ENCODE data around the gene CHD2.
A peak's percentile ranks its signal among the peaks of the same experiment; 100 is the strongest.

The CHD2 gene

DNA sequence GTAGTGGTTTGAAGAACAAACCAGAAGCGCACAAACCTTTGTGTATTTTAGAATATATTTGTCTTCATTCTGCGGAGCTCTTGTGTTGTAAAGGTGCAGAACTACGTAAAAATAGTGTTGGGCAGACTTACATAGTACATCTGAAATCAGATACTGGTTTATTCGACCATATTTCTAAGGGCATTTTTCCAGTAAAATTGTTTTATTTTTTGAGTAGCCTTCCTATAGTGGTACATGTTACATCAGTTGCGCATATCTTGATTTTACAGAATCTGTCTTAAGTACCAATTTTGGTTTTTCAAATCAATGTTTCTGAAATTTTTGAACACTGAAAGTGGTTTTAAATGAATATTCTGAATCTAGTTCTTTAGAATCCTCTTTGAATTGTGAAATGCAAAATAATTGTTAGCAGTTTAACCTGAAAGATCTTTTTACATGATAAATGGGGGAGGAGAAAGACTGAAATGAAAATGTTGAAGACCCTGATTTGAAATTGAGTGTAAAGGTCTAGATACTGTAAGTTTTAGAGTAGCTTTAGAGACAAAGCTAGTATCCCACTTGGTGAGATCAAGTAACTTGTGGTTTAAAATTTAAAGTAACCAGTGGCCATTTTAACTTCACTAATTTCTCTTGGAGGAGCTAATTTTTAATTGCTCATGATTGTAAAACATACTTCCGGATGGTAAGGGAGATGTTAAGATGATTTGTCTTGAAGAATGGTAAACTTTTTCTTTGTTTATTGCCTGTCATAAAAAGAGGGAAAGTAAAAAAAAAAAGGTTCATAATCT is 15.5 kb upstream of the CHD2 start:
- Histone ChIP-seq H2AFZ (no peak overlapping the region), H3K27me3 (ENCODE audit: control insufficient read depth, insufficient read depth, low read length) (no peaks in the 10 kb centered on the region), H3K27ac (peak overlapping the region; percentile 97), H3K4me1 (peaks cover 19% of the 10 kb centered on the region), H3K9me3 (ENCODE audit: control insufficient read depth, low read length) (no peaks in the 10 kb centered on the region), H3K4me3 (ENCODE audit: low read depth, low read length) (peak overlapping the region; percentile 93), H3K79me2 (peaks cover 19% of the 10 kb centered on the region), H3K9ac (peak overlapping the region; percentile 39), H3K36me3 (ENCODE audit: control insufficient read depth, insufficient read depth, low read length) (no peaks in the 10 kb centered on the region), H3K4me2 (ENCODE audit: low read length) (peak overlapping the region; percentile 95)
- TF ChIP-seq, protein P1, sequence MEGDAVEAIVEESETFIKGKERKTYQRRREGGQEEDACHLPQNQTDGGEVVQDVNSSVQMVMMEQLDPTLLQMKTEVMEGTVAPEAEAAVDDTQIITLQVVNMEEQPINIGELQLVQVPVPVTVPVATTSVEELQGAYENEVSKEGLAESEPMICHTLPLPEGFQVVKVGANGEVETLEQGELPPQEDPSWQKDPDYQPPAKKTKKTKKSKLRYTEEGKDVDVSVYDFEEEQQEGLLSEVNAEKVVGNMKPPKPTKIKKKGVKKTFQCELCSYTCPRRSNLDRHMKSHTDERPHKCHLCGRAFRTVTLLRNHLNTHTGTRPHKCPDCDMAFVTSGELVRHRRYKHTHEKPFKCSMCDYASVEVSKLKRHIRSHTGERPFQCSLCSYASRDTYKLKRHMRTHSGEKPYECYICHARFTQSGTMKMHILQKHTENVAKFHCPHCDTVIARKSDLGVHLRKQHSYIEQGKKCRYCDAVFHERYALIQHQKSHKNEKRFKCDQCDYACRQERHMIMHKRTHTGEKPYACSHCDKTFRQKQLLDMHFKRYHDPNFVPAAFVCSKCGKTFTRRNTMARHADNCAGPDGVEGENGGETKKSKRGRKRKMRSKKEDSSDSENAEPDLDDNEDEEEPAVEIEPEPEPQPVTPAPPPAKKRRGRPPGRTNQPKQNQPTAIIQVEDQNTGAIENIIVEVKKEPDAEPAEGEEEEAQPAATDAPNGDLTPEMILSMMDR (IDR thresholded peaks at IDR 0.05) = no peak

DNA sequence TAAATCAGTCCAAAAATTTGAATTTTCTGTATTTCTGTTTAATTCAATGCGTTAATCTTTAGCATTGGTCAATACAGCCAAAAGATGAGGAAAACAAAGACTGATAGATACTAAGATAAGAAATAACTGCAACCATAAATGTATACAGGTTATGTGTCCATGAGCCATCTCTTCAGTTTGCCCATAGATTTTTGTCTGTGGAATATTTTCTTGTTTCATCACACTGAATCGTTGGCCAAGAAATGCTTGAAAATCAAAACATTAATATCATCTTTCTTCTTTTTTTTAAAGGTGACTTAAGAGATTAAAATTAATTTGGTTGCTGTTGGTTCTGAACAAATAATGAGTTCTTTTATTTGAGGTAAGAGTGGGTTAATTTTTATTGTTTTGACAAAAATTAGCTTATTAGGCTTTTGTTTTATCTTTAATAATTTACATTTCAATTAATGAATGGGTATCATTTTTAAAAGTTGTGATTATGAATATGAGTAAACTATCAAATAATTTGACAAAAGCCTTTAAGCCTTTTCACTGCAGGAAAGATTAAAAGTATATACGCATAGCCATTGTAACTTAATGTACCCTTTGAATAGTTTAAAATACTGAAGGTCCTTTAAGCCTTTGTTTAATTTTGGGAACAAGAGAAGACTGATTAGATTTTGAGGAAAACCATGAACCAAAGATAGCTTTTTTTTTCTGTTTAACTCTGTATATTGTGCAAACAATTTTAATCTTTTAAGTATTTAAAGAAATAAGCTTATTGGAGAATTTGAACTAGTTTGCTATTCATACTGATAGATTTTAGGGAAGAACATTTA is 14.7 kb upstream of the CHD2 start:
- peak overlapping the region; percentile 39 for H3K9ac ChIP-seq
- H3K4me2 ChIP-seq (ENCODE audit: low read length) = peak overlapping the region; percentile 95
- H3K9me3 ChIP-seq (ENCODE audit: control insufficient read depth, low read length) = no peaks in the 10 kb centered on the region
- peak overlapping the region; percentile 97 for H3K27ac ChIP-seq
- peaks cover 24% of the 10 kb centered on the region for H3K79me2 ChIP-seq
- H3K4me1 ChIP-seq = peaks cover 17% of the 10 kb centered on the region
- no peaks in the 10 kb centered on the region for H3K27me3 ChIP-seq (ENCODE audit: control insufficient read depth, insufficient read depth, low read length)
- no peaks in the 10 kb centered on the region for H3K36me3 ChIP-seq (ENCODE audit: control insufficient read depth, insufficient read depth, low read length)
- H2AFZ ChIP-seq = no peak overlapping the region
- TF ChIP-seq, protein P1 (IDR thresholded peaks at IDR 0.05) = no peak
- peak overlapping the region; percentile 93 for H3K4me3 ChIP-seq (ENCODE audit: low read depth, low read length)

DNA sequence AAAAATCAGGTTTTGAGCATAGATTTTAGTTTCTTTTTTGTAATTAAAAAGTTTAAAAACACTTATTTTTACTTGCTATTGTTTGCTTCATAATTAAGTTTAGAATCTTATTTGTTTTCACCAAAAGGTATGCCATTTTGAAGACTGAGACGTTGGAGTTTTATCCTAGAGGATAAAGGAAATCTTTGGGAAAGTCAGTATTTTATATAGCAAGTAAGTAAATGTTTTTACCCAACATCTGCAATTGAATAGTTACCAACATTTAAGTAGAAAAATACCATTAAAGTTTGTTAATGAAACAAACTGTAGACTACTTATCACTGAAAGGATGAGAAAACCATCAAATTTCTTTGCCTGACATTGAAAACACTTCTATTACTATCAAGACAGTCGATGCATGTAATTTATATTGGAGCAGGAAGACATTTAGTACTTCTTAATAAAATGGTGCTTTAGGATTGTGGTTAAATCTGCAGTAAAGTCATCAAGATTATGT is 14.0 kb upstream of the CHD2 start:
- Histone ChIP-seq H3K27me3 (ENCODE audit: control insufficient read depth, insufficient read depth, low read length) (no peaks in the 10 kb centered on the region), H3K79me2 (peaks cover 30% of the 10 kb centered on the region), H3K4me3 (ENCODE audit: low read depth, low read length) (peak overlapping the region; percentile 93), H3K9me3 (ENCODE audit: control insufficient read depth, low read length) (no peaks in the 10 kb centered on the region), H2AFZ (no peak overlapping the region), H3K36me3 (ENCODE audit: control insufficient read depth, insufficient read depth, low read length) (no peaks in the 10 kb centered on the region), H3K9ac (no peak overlapping the region), H3K4me1 (peaks cover 13% of the 10 kb centered on the region), H3K27ac (peak overlapping the region; percentile 97), H3K4me2 (ENCODE audit: low read length) (peak overlapping the region; percentile 95)
- TF ChIP-seq, protein P1 (IDR thresholded peaks at IDR 0.05) = no peak

DNA sequence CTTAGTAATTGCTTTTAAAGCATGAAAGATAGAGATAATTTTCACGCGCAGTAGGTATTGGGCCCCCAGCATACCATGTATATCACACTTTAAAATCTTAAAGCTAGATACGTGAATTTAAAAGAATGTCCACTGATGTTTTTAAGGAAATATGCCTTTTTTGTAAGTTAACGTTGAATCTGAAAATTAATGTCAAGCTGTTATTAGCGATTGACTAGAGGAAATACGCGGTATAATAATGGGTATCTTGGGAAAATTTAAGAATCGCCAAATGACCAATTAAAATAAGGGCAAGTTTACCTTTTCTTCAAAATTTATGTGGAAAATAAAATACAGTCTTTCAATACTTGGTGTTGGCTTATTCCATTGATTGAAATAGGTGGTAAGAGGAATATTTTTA is 13.3 kb upstream of the CHD2 start:
- H3K4me3 ChIP-seq (ENCODE audit: low read depth, low read length) = peak overlapping the region; percentile 93
- H3K9me3 ChIP-seq (ENCODE audit: control insufficient read depth, low read length) = no peaks in the 10 kb centered on the region
- H3K27ac ChIP-seq = peak overlapping the region; percentile 97
- H3K9ac ChIP-seq = no peak overlapping the region
- H3K4me1 ChIP-seq = peaks cover 8% of the 10 kb centered on the region
- TF ChIP-seq, protein P1 (IDR thresholded peaks at IDR 0.05) = no peak
- no peak overlapping the region for H2AFZ ChIP-seq
- peaks cover 30% of the 10 kb centered on the region for H3K79me2 ChIP-seq
- no peaks in the 10 kb centered on the region for H3K27me3 ChIP-seq (ENCODE audit: control insufficient read depth, insufficient read depth, low read length)
- peak overlapping the region; percentile 95 for H3K4me2 ChIP-seq (ENCODE audit: low read length)
- H3K36me3 ChIP-seq (ENCODE audit: control insufficient read depth, insufficient read depth, low read length) = no peaks in the 10 kb centered on the region

All from parathyroid adenoma (tissue), 2 donors.